GM21390 (cell line): ENCODE data around the gene PACRG.

Experiments used
- ATAC-seq: cut with Tn5 transposase; IDR thresholded peaks from one replicate; pipeline ENCODE4 v1.9.1; 2021; ENCODE audit not compliant: unreplicated experiment

PACRG gene

DNA sequence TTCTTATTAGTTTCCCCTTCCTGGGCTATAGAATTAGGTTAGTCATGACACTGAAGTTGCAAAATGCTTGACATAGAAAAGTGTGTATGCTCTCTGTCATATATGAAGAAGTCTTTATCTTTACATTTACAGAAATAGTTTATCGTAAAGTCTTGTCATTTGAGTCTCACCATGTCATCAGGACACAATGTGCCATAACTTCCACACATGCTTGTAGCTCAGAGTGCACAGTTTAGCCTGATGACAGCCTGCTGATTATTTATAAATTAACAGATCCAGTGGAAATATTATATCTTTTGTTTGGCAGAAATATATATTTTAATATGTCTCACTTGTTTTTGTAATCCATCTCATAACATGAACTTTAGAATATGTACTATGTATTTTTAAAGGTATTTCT lies 399.8 kb downstream of the PACRG start:
- no peak for ATAC-seq

DNA sequence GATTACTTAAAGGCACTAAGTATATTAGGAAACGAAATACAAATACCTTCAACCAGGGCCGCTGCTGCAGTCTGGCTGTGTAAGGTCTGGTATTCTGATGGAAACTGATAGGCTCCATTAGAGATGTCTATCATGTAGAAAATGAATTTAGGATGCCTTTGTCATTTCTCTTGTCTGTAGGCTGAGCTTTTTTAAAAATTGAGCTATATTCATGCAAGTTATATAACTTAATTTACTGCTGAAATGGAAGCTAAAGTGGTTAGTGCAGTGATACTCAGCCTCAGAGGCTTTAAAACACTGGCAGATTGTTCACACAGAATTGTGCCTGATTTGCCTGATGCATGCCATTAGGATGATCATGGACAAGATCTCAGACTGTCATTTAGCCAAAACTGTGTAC lies 400.6 kb downstream of the PACRG start:
- ATAC-seq, result no peak

DNA sequence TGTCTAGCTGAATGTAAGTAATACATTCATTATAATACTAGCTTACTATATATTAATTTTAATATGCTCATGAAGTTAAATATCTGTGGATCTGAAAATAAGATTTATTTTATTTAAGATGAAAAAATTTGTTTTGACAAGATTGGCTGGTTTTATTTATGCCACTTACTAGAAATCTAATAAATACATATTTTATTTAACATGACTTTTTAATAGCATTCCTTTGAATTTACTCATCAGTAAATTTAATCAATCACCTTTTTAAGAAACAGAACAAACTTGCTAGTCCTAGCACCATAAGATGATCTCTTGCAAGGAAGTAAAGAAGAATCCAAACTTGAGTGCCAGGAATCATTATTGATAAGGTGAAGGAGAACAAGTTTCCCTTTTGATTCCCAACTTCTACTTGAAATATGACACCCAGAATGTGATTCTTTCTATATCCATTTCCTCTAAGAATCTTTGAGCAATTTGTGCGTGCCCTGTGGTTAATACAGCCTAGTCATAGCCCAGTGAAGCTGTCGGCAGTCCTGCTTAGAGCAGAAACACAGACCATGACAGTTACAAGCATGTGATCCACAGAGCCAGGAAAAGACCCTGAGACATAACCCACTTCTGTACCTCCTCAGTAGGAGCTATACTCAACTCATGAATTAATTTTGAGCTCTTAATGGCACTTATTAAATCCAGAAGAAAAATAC lies 404.4 kb downstream of the PACRG start:
- no peak for ATAC-seq

DNA sequence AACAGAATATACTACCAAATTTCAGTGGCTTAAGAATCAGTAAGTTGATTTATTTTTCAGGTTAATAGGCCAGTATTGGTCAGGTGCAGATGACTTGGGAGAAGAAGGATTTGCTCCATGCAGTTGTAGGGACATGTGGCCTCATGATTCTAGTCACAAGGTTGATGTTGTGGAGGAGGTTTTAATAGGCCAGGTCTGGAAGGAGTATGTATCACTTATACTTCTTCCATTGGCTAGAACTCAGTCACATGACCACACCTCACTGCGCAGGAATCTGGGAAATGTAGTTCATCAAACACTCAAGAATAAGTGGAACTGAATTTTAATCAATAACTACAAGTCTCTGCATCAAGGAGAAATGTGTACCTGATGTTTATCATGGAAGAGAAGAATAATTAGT lies 405.2 kb downstream of the PACRG start:
- ATAC-seq, result no peak

DNA sequence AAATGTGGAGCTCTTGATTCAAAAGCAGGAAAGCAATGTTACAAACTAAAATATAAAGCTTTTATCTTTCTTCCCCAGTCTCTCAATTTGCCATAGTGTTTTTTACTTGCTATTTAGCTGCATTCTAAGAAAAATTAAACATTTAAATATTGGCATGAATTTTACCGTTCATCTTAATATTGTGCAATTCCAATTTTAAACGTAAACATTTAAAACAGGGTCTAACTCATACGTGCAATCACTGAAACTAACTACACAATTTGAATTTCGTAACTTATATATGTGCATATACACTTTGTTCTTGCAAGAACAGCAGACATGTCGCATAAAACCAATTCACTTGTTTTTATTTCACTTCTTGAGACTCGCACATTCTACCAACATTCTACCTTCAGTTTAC lies 405.9 kb downstream of the PACRG start:
- ATAC-seq, result no peak

DNA sequence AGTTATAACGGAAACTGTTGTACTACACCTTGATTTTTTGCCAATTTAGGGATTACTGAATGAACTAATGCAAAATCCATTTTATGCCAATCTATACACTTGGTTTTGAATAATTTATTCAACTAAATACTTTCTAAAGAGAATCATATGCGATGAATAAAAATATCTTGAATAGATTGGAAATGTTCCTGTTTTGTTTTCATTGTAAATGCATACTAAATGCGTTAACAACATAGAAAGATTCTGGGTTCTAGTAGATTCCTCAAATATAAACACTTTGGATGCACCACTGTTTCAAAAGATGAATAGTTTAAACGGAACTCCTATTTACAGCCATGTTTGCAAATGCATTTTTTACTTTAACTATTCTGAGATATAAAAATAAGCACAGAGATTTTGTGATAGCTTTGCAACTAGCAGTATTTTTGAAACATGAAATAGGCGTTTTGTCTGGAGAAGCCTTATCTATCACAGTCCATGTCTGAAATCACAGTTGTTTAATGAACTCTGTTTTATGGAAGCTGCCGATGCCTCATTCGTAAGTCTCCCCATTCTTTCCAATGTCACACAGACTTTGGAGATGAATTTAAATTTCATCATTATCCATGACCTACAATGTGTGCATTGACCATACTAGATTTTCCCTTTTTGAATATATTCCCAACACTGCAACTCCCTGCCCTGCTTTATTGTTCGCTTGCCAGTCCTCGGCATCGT lies 409.1 kb downstream of the PACRG start:
- no peak for ATAC-seq

DNA sequence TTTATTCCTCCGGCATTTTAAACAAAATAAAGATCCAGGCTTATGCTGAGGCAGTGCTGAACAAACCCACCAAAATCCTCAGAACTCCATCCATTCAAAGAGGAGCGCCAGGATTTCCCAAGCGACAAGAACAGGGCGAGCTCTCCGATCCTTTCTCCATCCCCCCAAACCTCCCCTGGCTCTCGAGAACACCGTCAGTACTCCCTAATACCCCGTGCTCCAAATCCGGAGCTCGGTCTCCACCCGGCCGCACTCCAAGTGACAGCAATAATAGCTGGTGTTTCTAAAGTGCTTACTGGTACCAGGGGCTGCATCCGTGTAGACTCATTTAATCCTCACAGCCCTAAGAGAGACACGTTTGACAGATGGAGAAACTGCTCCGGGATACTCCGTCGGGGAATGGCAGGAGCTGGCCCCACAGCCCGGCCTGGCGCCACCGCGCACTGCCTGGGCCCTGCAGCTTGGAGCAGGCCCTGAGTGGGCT lies 409.7 kb downstream of the PACRG start:
- ATAC-seq, result no peak

DNA sequence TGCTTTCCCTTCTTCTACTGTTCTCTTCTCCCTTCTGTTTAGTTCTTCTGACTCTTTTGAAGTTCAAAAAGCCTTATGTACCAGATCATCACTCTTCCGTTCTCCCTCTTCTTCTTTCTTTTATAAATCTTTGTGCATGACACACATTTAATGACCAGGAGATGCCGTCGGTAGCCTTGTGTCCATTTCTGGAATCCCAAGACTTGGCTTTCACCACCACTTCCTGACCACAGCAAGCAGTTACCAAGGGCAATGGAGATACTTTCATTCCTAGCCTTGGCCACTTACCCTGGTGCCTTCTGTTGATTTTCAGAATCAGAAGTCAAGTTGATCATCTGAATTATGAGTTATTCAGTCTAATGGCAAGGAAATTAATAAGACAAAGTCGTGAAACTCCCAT lies 418.3 kb downstream of the PACRG start:
- no peak for ATAC-seq

DNA sequence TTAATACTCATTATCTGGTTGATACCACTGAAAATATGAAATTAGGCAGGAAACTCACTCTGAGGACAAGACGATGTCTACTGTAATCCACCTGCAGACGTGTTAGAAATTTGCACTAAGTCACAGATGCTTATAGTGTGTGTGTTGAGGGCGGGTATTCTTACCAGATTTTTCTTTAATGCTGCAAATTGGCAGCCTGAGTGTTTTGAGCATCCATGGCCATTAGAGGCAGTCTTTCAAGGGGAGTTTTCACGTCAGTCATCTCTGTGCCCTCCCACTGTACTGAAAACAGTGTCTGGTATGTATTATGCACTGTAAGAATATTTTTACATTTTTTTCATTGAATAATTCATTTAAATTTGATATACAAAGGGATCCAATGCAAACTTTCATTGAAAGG lies 420.2 kb downstream of the PACRG start:
- ATAC-seq, result no peak

DNA sequence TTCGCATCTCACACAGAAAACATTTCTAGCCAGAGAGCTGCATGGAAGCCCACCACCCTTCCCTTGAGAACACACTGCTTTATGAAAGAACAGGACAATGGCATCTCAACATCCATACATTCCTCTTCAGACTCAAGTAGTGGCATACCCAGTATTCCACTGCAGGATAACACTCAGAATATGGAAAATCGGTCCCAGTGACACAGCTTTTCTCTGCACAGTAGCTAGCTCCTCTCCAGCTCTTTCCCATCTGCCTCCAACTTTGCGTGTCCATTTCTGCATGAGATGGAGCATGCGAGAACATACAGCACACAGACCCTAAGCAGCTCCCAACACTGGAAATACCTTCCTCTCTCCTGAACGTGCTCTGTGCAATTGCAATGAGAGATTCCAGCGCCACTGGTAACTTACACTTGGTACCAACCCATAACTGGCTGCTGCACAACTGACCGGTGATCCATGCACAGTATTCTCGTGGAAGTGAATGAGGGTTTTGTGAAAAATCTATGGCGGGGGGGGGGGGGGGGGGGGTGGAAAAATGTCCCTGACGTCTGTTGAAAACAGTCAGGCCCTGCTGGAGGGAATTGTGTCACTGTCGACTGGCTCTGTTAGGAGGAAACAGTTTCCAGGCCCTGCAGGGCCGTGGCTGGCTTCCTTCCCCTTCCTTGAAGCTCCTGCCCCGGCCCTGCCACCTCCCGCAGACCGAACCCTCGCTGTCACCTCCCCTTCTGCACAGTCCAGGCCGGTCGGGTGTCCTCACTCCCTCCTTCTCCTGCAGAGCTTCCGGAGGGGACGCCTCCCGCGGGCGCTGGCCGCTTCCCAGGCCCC lies 420.9 kb downstream of the PACRG start:
- ATAC-seq, result no peak

DNA sequence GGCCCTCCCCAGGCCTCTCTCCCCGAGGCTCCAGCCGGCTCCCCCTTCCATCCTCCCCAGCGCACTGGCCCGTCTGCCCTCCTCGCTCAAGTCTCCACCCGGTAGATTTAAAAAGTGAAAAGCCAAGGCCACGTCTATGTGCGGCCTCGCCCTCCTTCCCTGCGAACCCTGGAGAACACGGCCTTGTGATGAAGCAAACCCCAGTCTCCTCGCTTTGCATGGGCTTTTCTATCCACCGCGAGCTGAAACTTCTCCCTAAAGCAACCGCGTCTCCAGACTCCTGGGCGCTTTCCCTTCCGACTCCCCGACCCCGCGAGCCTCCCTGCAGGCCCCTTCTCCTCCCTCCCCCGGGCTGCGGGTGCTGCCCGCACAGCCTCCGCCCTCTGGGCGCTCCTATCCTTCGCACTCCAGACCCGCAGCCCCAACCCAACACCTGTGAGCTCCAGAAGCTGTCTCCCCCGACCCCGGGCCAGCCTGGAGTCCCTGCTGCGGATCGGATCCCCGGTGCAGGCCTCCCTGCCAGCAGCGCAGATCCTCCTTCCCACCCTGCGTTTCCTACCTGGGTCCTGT lies 421.6 kb downstream of the PACRG start:
- no peak for ATAC-seq

DNA sequence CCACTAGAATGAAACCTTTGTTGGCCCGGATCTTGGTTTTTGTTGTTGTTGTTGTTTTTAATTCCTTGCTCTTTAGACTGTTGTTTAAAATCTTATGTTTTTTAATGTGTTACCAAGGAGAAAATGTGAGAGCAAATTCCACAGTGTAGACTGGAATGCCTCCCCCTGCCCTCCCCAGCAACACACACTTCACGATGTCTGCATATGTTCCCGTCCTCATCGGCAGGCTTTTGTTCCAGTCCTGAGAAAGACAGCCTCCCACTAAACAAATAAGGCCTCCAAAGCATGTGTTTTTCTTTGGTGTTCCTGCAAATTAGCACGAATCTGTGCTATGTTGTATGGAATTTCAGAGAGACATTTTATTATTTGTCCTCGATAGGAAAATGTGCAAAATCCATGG lies 423.4 kb downstream of the PACRG start:
- ATAC-seq, result no peak

DNA sequence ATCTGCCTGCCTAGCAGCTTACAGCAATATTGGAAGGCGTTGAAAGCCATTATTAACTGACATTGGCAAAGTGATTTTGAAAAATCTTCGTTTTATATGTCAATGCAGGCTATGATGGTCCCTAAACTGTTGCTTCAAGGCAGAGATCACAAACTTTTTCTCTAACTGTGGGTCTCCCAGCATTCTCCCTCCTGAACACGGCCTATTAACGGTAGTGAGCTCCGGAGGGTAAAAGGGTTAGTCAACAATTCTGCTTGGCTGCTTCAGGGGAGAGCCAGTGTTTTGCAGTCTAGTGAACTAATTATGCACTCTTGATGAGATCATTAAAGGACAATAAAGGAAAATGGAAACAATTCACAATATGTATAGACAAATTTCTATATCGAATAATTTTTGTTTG lies 424.9 kb downstream of the PACRG start:
- no peak for ATAC-seq

DNA sequence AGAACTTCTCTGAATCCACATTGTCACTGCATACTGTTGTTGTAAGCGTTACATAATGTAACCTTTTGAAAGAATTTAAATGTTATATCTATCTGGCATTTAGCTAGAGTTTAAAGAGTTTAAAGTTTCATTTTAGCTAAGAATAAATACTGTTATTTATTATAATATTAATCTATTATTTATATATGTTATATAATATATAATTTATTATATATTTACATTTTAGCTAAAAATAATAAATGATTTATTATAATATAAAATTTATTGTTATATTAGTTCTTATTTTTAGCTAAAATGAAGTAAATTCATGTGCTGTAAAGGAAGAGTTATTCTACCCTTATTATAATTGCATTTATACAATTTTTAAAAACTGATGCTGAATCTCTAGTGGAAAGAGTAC lies 431.3 kb downstream of the PACRG start:
- no peak for ATAC-seq

DNA sequence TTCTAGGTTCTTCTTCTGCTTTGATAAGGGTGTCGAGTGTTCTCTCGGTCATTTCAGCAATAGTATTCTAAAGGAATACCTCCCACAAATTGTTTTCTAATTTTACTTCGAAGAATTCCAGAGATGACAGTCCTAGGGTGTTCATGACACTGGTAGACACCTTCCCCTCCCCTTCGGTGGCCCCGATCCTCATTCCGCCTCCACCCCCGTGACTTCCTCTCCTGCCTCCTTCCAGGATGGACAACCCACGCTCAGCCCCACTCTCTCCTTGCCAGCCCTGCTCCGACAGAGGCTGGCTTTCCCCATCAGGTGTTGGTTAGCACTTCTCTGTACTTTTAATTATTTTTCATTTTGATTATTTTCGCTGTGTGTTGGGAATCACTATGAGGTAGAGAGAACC lies 431.9 kb downstream of the PACRG start:
- ATAC-seq, result no peak

DNA sequence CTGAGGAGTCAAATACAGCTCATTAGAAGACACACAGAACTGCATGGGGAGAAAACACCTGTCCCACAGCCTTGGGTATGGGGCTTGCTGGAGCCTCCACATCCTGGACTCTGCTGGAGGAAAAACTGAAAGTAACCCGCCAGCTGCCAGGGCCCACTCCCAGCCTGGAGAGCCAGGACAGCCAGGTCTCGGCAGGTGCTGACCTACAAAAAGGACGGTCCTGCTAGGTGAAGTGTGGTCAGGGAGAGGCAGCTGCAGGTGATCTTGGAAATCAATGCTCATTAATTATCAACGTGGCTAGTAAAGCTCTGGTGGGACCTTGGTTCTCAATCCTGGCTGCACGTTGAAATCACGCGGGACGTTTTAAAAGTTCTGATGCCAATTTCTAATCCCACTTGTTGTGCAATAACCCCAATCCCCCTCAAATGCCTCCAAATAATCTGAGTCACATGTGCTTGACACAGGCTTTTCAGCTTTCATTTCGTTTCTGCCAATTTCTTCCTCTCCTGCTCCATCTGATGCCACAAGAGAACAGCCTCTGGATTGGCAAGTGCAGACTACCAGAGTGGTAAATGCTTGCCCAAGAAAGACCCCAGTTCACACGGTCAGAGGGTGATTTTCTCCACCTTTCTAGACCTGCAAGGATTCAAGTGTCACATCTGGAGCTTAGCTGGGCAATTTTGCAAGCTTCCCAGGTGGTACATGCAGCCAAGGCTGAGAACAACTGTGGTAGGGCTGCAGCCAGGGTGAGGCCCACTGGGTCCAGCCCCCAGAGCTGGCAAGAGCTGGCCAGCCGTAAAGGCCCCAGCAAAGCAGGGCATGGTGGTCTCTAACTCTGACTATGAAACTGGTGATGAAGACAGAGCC lies 434.5 kb downstream of the PACRG start:
- ATAC-seq, result no peak

DNA sequence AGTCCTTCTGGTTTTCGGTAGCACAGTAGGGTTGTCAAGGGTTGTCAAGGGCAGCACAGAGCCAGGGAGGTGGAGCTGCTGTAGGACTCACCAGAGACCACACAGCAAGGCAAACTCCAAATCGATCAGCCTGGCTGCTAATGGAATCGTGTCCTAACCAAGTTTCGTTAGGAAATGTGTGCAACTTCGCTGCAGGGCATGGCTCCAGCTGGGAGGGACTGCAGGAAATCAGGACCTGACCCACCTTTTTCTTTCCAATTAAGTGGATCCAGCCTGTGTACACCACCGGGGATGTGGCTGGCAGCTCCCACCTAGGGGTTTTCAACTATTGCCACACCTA lies 435.1 kb downstream of the PACRG start:
- no peak for ATAC-seq

DNA sequence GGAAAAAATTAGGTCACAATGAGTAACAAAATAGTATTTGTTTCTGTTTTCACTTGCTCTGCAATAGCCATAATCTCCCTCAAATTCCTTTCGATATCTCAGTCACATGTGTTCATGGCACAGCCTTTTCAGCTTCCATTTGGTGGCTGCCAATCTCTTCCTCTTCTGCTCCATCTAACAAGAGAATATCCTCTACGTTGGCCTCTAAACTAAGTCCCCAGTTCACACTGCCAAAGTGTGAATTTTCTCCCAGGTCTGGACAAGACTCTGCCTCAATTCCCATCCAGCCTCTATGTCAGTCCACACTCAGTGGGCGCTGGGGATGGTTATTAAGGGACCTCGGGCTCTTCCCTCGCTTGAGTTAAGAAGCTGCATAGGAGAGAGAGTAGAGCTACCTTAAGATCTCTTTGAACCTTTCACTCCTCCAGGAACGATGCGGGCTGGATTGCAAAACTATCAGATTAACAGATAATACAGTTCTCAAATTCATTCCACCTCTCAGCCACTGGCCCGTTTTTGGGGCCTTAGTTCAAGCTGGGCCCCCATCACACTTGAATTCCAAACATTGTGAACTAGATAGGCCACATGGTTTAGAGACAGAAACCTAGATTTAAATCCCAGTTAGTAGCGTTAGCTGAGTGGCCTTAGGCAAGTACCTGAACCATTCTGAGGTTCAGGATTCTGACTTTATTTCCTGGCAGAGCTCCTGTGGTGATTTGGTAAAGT lies 436.6 kb downstream of the PACRG start:
- no peak for ATAC-seq

DNA sequence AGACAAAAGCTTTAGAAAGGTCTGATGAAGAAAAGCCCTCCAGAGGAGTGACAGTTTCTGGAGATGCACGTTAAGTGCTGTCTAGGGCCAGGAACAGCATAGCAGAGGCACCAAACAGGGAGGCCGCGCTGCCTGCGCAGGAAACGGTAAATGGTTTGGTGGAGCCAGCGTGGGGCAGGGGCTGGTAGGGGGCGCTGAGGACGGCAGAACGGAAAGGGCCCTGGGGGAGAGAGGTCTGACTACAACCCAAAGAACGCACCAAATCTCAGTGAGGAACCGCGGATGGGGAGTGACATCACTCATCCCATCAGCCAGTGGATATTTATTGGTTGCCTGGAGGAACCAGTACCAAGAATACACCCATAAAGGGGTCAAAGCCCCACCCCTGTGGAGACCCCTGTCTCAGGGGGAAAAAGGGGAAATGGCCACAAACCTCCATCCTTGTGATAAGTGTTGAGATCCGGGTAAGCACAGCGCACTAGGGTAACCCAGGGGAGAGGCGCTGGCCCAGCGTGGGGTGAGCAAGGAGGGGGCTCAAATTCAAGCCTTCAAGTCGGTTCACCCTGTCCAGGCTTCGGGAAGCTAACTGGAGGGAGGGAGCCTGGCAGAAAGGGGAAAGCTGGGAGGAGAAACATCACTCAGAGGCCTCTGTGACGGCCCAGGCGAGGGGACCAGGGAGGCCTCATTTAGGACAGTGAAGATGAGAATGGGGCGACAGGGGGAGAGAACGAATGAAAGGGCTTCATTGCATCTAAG lies 437.6 kb downstream of the PACRG start:
- no peak for ATAC-seq
